NCI-H345 treated with DMSO at 0.1 percent for 48 hours (cell line): ENCODE measurements around the gene MAD1L1.

ENCODE experiments used
- DNase-seq: peaks from one replicate; lab custom pipeline; 2025; ENCODE audit not compliant: unreplicated experiment; lab: John Stamatoyannopoulos, UW

MAD1L1 gene

GRCh38 chr7:2258661-2259365 is 26.1 kb upstream of the MAD1L1 start:
- no peak for DNase-seq

GRCh38 chr7:2257651-2258050 is 24.9 kb upstream of the MAD1L1 start:
- no peak for DNase-seq

GRCh38 chr7:2257046-2257551 is 24.4 kb upstream of the MAD1L1 start:
- DNase-seq = no peak

- no peak for DNase-seq
Measured at GRCh38 chr7:2256306-2257045, 23.7 kb upstream of the MAD1L1 start.

GRCh38 chr7:2255145-2256139 is 22.7 kb upstream of the MAD1L1 start:
- no peak for DNase-seq

DNA sequence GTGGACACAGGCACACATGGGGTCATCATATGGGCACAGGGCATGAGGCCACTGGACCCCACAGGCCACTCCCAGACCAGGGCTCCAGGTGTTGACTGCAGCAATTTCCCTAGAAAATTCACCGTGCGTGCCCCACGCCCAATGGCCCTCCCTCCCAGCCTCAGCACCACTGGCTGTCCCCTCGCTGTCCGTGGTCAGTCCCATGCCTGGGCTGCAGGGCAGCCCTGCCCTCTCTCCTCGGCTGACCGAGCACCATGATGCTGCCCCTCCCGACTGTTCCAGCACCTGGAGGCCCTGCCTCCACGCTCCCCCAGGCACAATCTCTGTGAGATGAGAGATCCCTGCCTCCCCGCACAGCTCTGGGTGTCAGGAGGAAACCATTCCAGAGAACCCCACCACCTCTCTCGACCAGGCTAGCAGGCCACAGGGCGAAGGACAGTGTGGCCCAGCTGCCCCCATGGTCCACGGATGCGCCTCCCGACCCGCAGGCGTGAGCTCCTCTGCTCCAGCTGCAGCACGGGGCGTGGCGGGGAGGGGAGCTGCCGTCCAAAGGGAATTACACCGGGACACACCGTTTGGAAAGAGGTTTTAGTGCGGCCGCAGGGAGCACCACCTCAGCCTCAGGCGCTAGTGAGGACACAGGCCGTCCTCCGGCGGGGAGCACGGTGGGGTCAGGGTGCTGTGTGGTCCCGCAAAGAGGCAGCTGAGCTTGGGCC is 21.8 kb upstream of the MAD1L1 start:
- DNase-seq = no peak

- no peak for DNase-seq
Measured at GRCh38 chr7:2253525-2254244, 20.9 kb upstream of the MAD1L1 start.

- DNase-seq = no peak
Measured at GRCh38 chr7:2253021-2253420, 20.3 kb upstream of the MAD1L1 start.

GRCh38 chr7:2251841-2252771 is 19.4 kb upstream of the MAD1L1 start:
- DNase-seq = no peak

GRCh38 chr7:2251381-2251780 is 18.6 kb upstream of the MAD1L1 start:
- DNase-seq = no peak

GRCh38 chr7:2249744-2250323 is 17.1 kb upstream of the MAD1L1 start:
- DNase-seq = no peak

DNA sequence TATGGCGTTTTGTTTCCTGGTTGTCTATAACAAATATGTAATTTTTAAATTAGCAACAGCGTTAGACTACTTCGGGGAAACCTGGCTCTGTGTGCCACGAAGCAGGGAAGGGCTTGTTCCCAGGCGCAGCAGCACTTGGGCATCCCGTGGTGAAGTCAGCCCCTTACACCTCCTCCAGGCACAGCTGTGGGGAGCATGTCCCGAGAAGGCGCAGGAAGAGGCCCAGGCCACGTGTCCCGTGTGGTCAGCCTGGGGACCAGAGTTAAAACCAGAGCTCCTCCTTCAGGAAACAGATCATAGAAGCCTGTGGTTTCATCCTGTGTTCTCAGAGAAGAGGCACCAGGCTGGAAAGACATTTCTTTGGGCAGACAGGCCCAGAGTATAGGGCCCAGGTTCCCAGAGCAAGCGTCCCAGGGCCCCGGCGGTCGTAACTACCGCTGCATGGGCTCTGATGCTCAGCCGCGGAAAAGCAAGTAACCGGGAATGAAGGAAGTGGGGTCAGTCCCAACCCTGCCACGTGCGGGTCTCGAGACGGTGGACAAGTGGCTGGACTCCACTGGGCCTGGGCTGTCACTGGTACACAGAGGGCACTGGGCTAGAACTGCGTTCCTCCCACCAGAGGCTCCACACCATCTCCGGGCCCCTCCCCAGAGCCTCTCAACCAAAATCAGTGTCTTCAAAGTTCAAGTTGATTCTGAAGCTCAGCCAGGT is 16.4 kb upstream of the MAD1L1 start:
- DNase-seq = no peak

DNA sequence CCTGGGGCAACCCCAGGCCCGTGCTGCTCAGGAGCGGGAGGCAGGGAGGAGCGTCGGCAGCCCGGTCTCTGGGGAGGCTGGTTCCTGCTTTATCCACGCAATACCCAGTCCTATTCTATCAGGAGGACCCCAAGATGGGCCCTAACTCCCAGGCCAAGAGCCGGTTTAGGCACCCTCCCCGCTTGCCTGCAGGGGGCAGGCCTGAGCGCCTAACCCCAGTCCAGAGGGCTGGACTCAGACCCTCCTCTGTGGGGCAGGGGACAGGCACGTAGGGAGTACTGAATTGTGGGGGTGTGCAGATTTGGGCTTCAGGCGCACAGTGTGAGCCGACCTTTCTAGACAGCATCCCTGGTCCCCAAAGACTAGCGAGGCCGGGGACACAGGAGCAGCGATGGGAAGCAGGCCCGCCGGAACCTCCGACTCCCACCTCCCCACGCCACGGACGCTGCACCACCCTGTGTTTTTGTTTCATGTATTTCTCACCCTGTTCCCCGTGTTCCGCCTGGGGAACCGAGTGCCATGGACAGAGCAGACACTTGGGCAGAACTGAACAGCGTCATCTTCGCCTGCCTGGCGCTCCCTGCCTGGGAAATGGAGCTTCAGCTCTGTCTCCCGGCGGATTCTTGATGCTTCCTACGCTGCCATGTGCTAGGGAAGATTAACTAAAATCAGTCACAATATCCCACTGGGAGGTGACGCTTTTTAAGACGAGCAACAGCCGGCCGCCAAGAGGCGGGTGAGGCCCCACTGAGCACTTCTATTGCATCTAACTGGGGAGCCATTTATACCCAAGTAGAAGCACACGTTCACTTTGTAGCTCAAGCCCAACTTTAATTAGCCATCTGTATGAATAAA is 14.6 kb upstream of the MAD1L1 start:
- DNase-seq = no peak

DNA sequence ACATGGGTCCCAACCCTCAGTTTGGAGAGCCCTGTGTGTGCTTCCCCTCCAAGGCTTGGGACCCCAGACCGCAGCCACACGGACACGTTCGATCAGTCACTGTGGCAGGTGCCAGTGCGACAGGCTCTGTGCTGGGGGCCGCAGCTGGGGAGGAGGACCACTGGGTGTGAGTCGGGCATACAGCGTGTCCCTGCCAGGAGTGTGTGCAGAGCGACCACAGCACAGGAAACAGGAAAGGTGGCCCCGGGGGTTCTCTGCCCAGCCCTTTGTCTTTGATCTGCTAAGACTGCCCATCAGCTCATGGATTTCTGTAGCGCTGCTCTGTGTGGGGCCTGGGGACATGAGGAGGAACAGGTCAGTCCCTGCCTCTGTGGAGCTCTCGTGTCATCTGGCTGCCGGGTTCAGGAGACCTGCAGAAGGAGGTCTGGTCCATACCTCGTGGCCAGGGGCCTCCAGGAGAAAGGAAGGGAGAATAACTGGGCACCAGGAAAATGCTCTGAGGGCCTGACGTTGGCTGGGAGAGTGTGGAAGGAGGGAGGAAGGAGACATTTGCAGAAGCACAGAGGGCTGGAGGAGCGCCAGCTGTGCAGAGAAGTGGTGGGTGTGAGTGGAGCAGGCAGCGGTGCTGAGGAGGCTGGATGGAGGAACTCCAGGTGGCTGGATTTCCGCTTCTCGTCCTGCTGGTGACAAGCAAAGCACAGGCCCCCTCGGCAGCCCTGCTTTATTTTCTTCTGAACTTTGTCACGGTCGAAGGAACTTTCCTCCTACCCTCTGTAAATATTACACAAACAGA is 13.3 kb upstream of the MAD1L1 start:
- DNase-seq = no peak

DNA sequence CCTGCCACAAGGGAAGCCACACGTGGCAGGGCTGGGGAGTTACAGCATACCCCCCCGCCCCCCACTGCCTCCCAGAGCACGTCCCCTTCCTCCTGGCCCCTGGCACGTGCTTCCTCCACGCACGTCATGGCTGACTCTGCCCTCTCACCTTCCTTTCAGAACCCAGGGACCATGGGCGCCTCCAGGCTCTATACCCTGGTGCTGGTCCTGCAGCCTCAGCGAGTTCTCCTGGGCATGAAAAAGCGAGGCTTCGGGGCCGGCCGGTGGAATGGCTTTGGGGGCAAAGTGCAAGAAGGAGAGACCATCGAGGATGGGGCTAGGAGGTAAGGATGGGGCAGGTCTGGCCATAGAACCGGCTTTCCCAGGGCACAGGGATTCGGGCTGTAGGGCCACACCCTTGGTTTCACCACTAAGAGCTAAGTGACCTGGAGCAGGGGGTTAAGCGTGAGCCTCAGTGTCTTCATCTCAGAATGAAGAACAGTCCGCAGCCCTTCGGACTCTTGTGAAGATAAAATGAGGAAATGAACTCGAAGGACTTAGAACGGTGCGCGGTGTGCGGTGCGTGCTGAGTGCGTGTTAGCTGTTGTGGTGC is 11.8 kb upstream of the MAD1L1 start:
- no peak for DNase-seq

DNA sequence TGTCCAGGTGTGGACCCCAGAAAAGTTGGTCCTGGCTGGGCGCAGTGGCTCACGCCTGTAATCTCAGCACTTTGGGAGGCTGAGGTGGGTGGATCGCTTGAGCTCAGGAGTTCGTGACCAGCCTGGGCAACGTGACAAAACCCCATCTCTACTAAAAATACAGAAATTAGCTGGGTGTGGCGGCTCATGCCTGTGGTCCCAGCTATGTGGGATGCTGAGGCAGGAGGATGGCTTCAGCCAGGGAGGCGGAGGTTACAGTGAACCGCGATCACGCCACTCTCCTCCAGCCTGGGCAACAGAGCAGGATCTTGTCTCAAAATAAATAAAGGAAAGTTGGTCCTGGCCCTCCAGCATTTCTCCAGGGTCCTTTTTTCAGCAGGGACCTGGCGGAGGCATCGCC is 10.7 kb upstream of the MAD1L1 start:
- DNase-seq = no peak
